HEK293 (cell line): ENCODE results near the gene TNS1.

Experiments
- BCL11A ChIP-seq: fragments of 450-650 bp; formaldehyde crosslinking; IDR thresholded peaks from 2 replicates; pipeline ENCODE4 v1.5.1; 2016; ENCODE audit warnings: low read depth, missing biosample characterization, missing genetic modification characterization
- HOXA7 ChIP-seq: sonication (generic); formaldehyde crosslinking; IDR thresholded peaks from 2 replicates; pipeline ENCODE4 v1.8.1; 2022; ENCODE audit warnings: missing genetic modification reagents, borderline replicate concordance
- SCRT1 ChIP-seq: fragments of 450-650 bp; formaldehyde crosslinking; IDR thresholded peaks from 2 replicates; pipeline ENCODE4 v1.5.1; 2016; ENCODE audit warnings: missing biosample characterization, missing genetic modification characterization, borderline replicate concordance
- SP3 ChIP-seq: fragments of 450-650 bp; formaldehyde crosslinking; IDR thresholded peaks from 2 replicates; pipeline ENCODE4 v1.5.1; 2016; ENCODE audit warnings: missing biosample characterization, missing genetic modification characterization
- TCF7L2 ChIP-seq: IDR thresholded peaks from 2 replicates; pipeline ENCODE4 v1.6.1; 2011; ENCODE audit warnings: low read depth, mild to moderate bottlenecking, inconsistent platforms, low read length, moderate library complexity, borderline replicate concordance
- YY1 ChIP-seq: fragments of 450-650 bp; formaldehyde crosslinking; IDR thresholded peaks from 2 replicates; pipeline ENCODE4 v1.5.1; 2018; ENCODE audit warnings: missing biosample characterization, missing genetic modification characterization
- ZNF571 ChIP-seq: fragments of 450-650 bp; formaldehyde crosslinking; IDR thresholded peaks from 2 replicates; pipeline ENCODE4 v1.5.0; 2017; ENCODE audit warnings: missing biosample characterization, missing genetic modification characterization
- TF ChIP-seq, protein P1 (sequence below): fragments of 450-650 bp; formaldehyde crosslinking; IDR thresholded peaks from 2 replicates; pipeline ENCODE4 v1.5.1; 2016; ENCODE audit warnings: missing biosample characterization, missing genetic modification characterization
- TF ChIP-seq, protein P2 (sequence below): fragments of 450-650 bp; formaldehyde crosslinking; IDR thresholded peaks from 2 replicates; pipeline ENCODE4 v1.5.1; 2016; ENCODE audit warnings: missing biosample characterization, missing genetic modification characterization
- TF ChIP-seq, protein P3 (sequence below): fragments of 450-650 bp; formaldehyde crosslinking; IDR thresholded peaks from 2 replicates; pipeline ENCODE4 v1.5.1; 2016; ENCODE audit warnings: missing biosample characterization, missing genetic modification characterization

DNA sequence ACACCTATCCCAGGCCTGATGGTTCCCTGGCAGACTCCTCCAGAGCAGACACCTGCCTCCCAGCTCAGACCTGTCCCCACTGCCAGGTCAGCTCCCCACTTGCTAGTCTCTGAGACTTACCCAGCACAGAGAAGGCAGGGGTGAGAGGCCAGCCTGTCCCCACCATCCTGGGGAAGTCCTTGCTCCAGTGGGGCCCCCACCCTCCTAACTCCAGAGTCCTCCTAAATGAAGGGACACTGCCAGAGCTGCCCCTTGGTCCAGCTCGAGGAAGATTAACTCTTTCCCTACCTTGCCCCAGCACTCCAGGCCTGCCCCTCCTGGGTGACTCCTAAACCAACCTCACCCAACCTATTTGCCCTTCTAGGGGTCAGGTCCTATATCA lies 30.4 kb upstream of the TNS1 start:
- TF ChIP-seq, protein P1, sequence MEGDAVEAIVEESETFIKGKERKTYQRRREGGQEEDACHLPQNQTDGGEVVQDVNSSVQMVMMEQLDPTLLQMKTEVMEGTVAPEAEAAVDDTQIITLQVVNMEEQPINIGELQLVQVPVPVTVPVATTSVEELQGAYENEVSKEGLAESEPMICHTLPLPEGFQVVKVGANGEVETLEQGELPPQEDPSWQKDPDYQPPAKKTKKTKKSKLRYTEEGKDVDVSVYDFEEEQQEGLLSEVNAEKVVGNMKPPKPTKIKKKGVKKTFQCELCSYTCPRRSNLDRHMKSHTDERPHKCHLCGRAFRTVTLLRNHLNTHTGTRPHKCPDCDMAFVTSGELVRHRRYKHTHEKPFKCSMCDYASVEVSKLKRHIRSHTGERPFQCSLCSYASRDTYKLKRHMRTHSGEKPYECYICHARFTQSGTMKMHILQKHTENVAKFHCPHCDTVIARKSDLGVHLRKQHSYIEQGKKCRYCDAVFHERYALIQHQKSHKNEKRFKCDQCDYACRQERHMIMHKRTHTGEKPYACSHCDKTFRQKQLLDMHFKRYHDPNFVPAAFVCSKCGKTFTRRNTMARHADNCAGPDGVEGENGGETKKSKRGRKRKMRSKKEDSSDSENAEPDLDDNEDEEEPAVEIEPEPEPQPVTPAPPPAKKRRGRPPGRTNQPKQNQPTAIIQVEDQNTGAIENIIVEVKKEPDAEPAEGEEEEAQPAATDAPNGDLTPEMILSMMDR: no peak
- TF ChIP-seq ZNF571: no peak
- no peak for TF ChIP-seq TCF7L2
- TF ChIP-seq BCL11A (tag by site-specific recombination): no peak
- TF ChIP-seq, protein P2, sequence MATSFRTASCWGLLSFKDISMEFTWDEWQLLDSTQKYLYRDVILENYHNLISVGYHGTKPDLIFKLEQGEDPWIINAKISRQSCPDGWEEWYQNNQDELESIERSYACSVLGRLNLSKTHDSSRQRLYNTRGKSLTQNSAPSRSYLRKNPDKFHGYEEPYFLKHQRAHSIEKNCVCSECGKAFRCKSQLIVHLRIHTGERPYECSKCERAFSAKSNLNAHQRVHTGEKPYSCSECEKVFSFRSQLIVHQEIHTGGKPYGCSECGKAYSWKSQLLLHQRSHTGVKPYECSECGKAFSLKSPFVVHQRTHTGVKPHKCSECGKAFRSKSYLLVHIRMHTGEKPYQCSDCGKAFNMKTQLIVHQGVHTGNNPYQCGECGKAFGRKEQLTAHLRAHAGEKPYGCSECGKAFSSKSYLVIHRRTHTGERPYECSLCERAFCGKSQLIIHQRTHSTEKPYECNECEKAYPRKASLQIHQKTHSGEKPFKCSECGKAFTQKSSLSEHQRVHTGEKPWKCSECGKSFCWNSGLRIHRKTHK (tag by site-specific recombination): no peak
- no peak for TF ChIP-seq SP3
- no peak for TF ChIP-seq SCRT1 (tag by site-specific recombination)
- TF ChIP-seq HOXA7 (CRISPR knock-in tag): no peak
- TF ChIP-seq YY1 (tag by site-specific recombination): no peak
- TF ChIP-seq, protein P3, sequence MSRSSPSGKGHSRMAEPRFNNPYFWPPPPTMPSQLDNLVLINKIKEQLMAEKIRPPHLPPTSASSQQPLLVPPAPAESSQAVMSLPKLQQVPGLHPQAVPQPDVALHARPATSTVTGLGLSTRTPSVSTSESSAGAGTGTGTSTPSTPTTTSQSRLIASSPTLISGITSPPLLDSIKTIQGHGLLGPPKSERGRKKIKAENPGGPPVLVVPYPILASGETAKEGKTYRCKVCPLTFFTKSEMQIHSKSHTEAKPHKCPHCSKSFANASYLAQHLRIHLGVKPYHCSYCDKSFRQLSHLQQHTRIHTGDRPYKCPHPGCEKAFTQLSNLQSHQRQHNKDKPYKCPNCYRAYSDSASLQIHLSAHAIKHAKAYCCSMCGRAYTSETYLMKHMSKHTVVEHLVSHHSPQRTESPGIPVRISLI: no peak
